Central memory CD4-positive, alpha-beta T cell (primary cell): Measurements from ENCODE around the gene LAMP5.

Source experiments
- DNase-seq: peaks from one replicate; pipeline ENCODE4 v3.0.0; 2022

Gene LAMP5

GRCh38 chr20:9543214-9543613 lies 28.8 kb downstream of the LAMP5 start:
- no peak for DNase-seq

- no peak for DNase-seq
Measured at GRCh38 chr20:9550283-9550682, 35.9 kb downstream of the LAMP5 start.

GRCh38 chr20:9550871-9551270 lies 36.5 kb downstream of the LAMP5 start:
- DNase-seq = no peak

GRCh38 chr20:9551808-9552550 lies 37.6 kb downstream of the LAMP5 start:
- no peak for DNase-seq

GRCh38 chr20:9555781-9556180 lies 41.4 kb downstream of the LAMP5 start:
- no peak for DNase-seq

GRCh38 chr20:9557411-9557810 lies 43.0 kb downstream of the LAMP5 start:
- DNase-seq = no peak

GRCh38 chr20:9565910-9566550 lies 51.6 kb downstream of the LAMP5 start:
- DNase-seq = no peak

- DNase-seq = no peak
Measured at GRCh38 chr20:9566977-9567376, 52.6 kb downstream of the LAMP5 start.

- no peak for DNase-seq
Measured at GRCh38 chr20:9570612-9571011, 56.2 kb downstream of the LAMP5 start.

- no peak for DNase-seq
Measured at GRCh38 chr20:9571783-9572182, 57.4 kb downstream of the LAMP5 start.

GRCh38 chr20:9572670-9573069 lies 58.3 kb downstream of the LAMP5 start:
- no peak for DNase-seq

- DNase-seq = no peak
Measured at GRCh38 chr20:9573335-9574151, 59.2 kb downstream of the LAMP5 start.

- DNase-seq = no peak
Measured at GRCh38 chr20:9574181-9574580, 59.8 kb downstream of the LAMP5 start.

GRCh38 chr20:9574776-9575175 lies 60.4 kb downstream of the LAMP5 start:
- DNase-seq = no peak

- no peak for DNase-seq
Measured at GRCh38 chr20:9575836-9576235, 61.4 kb downstream of the LAMP5 start.

GRCh38 chr20:9576695-9577094 lies 62.3 kb downstream of the LAMP5 start:
- DNase-seq = no peak

- no peak for DNase-seq
Measured at GRCh38 chr20:9577397-9577796, 63.0 kb downstream of the LAMP5 start.

- DNase-seq = no peak
Measured at GRCh38 chr20:9578594-9578993, 64.2 kb downstream of the LAMP5 start.
